HuH-7.5 (cell line): ENCODE measurements around the gene FAM13B.
"Not testable (repeated sequence)": the region's sequence is repeated elsewhere in the genome, so short reads cannot be mapped to it uniquely, and the experiment has no call there.

Source experiments
- DNase-seq: peaks from one replicate; pipeline ENCODE4 v3.0.0; 2011; ENCODE audit warnings: low spot score

FAM13B gene

GRCh38 chr5:138032572-138033385 lies at the start of gene FAM13B:
TSS of gene FAM13B (minus strand) at chr5:138033079. CDS start at chr5:138019111, 13,968 bp downstream.
- DNase-seq = peak; percentile 62

- DNase-seq = no peak
These were observed 49.2 kb upstream of the FAM13B start for GRCh38 chr5:138082033-138082432.

- no peak for DNase-seq
These were observed 45.2 kb upstream of the FAM13B start for GRCh38 chr5:138078006-138078643.

GRCh38 chr5:138077064-138077696 lies 44.3 kb upstream of the FAM13B start:
- DNase-seq = peak; percentile 58

GRCh38 chr5:138070026-138070425 lies 37.1 kb upstream of the FAM13B start:
- not testable (repeated sequence) for DNase-seq

GRCh38 chr5:138068742-138069600 lies 36.1 kb upstream of the FAM13B start:
- DNase-seq = peak; percentile 61

GRCh38 chr5:138067945-138068344 lies 35.1 kb upstream of the FAM13B start:
- no peak for DNase-seq

- no peak for DNase-seq
These were observed 32.2 kb upstream of the FAM13B start for GRCh38 chr5:138065102-138065501.

- no peak for DNase-seq
These were observed 31.6 kb upstream of the FAM13B start for GRCh38 chr5:138064526-138064925.

- DNase-seq = no peak
These were observed 22.1 kb upstream of the FAM13B start for GRCh38 chr5:138054847-138055558.

- DNase-seq = no peak
These were observed 21.3 kb upstream of the FAM13B start for GRCh38 chr5:138054206-138054605.

- no peak for DNase-seq
These were observed 20.7 kb upstream of the FAM13B start for GRCh38 chr5:138053554-138053953.

- not testable (repeated sequence) for DNase-seq
These were observed 19.8 kb upstream of the FAM13B start for GRCh38 chr5:138052718-138053117.

GRCh38 chr5:138051441-138052296 lies 18.8 kb upstream of the FAM13B start:
- no peak for DNase-seq

GRCh38 chr5:138045283-138045682 lies 12.4 kb upstream of the FAM13B start:
- not testable (repeated sequence) for DNase-seq

- no peak for DNase-seq
These were observed 5.9 kb upstream of the FAM13B start for GRCh38 chr5:138038826-138039225.

GRCh38 chr5:138037907-138038633 lies 5.2 kb upstream of the FAM13B start:
- DNase-seq = no peak

- no peak for DNase-seq
These were observed 4.4 kb upstream of the FAM13B start for GRCh38 chr5:138037271-138037670.
